ENCODE results near the gene NOP56. TPM values are rescaled to one million over a fixed set of nuclear protein-coding genes. Genes with fewer than 3 reads are reported as not detected.

Gene NOP56
- total and polyA plus RNA-seq, 9 of the 15 experiments (the other 6 are each of a cell fraction or from before 2014, with no cell fraction given) = 295 to 697 (median 439) TPM

DNA sequence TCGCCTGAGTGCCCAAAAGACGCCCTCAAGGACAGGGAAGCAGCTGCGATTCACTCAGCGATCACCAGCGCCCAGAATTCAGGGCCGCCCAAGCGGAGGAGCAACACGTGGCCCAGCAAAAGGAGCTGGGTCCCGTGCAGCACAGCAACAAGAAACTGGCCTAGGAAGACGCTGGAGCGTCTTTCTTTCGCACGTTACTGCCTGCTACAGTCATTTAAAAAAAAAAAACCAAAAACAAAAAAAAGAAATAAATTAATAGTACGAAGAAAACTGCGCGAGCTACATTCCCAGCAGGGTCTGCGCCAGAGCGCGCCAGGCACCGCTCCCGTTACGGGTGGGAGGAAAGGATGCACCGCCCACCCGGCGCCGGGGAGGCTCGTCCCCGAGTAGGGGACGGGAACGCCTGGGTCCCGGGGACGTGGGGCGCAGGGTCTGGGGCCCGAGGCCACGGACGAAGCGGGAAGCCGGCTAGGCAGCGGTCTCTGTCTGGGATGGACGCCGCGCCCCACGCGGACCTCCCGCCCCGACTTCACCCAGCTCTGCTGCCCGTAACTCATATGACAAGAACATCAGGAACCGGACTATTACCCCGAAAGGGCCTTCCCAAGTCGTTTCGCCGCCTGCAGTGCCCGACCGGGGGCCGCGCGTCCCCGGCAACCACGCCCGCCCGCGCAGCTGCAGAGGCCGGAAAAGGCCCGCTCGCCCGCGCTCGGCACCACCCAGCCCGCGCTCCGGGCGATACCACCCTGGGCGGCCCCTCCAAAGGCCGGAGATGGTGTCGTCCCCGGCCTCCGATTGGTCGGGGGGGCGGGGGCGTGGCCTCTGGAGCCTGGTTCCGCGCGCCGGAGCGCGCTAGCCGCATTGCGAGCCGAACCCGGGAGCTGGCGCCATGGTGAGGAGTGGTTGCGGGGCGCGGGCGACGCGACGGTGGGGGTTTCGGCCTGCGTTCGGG lies at the start of gene NOP56 (continued):
- TF ChIP-seq, protein P1, sequence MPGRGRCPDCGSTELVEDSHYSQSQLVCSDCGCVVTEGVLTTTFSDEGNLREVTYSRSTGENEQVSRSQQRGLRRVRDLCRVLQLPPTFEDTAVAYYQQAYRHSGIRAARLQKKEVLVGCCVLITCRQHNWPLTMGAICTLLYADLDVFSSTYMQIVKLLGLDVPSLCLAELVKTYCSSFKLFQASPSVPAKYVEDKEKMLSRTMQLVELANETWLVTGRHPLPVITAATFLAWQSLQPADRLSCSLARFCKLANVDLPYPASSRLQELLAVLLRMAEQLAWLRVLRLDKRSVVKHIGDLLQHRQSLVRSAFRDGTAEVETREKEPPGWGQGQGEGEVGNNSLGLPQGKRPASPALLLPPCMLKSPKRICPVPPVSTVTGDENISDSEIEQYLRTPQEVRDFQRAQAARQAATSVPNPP (IDR thresholded peaks at IDR 0.05; ENCODE audit: borderline replicate concordance, insufficient read depth, insufficient read length) = no peak
- no peak for TF ChIP-seq TSC22D4 (tag; IDR thresholded peaks at IDR 0.05)
- TF ChIP-seq, protein P2, sequence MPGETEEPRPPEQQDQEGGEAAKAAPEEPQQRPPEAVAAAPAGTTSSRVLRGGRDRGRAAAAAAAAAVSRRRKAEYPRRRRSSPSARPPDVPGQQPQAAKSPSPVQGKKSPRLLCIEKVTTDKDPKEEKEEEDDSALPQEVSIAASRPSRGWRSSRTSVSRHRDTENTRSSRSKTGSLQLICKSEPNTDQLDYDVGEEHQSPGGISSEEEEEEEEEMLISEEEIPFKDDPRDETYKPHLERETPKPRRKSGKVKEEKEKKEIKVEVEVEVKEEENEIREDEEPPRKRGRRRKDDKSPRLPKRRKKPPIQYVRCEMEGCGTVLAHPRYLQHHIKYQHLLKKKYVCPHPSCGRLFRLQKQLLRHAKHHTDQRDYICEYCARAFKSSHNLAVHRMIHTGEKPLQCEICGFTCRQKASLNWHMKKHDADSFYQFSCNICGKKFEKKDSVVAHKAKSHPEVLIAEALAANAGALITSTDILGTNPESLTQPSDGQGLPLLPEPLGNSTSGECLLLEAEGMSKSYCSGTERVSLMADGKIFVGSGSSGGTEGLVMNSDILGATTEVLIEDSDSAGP (CRISPR knock-in tag; IDR thresholded peaks at IDR 0.05) = no peak
- no peak for TF ChIP-seq ZSCAN32 (CRISPR knock-in tag; IDR thresholded peaks at IDR 0.05)
- TF ChIP-seq HDAC2 (IDR thresholded peaks at IDR 0.05) = 0 out of 2 replicates have a peak, but pooled peaks have one; percentile 62
- TF ChIP-seq, protein P3, sequence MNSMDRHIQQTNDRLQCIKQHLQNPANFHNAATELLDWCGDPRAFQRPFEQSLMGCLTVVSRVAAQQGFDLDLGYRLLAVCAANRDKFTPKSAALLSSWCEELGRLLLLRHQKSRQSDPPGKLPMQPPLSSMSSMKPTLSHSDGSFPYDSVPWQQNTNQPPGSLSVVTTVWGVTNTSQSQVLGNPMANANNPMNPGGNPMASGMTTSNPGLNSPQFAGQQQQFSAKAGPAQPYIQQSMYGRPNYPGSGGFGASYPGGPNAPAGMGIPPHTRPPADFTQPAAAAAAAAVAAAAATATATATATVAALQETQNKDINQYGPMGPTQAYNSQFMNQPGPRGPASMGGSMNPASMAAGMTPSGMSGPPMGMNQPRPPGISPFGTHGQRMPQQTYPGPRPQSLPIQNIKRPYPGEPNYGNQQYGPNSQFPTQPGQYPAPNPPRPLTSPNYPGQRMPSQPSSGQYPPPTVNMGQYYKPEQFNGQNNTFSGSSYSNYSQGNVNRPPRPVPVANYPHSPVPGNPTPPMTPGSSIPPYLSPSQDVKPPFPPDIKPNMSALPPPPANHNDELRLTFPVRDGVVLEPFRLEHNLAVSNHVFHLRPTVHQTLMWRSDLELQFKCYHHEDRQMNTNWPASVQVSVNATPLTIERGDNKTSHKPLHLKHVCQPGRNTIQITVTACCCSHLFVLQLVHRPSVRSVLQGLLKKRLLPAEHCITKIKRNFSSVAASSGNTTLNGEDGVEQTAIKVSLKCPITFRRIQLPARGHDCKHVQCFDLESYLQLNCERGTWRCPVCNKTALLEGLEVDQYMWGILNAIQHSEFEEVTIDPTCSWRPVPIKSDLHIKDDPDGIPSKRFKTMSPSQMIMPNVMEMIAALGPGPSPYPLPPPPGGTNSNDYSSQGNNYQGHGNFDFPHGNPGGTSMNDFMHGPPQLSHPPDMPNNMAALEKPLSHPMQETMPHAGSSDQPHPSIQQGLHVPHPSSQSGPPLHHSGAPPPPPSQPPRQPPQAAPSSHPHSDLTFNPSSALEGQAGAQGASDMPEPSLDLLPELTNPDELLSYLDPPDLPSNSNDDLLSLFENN (IDR thresholded peaks at IDR 0.05; ENCODE audit: low read depth in 2 of 2, low read length in 2 of 2) = no peak
- TF ChIP-seq SAP30 (IDR thresholded peaks at IDR 0.05; ENCODE audit: borderline replicate concordance, insufficient read depth, low read depth, low read length, poor library complexity, severe bottlenecking) = peak; percentile 62
- TF ChIP-seq HCFC1 (IDR thresholded peaks at IDR 0.05; ENCODE audit: low read depth, low read length) = no peak; the same call in 1 of the 2 replicates
- TF ChIP-seq ZNF197 (CRISPR knock-in tag; IDR thresholded peaks at IDR 0.05; ENCODE audit: low read depth) = no peak
- TF ChIP-seq SMAD2 (IDR thresholded peaks at IDR 0.05; ENCODE audit: low read depth, low read length) = no peak
- TF ChIP-seq, protein P4, sequence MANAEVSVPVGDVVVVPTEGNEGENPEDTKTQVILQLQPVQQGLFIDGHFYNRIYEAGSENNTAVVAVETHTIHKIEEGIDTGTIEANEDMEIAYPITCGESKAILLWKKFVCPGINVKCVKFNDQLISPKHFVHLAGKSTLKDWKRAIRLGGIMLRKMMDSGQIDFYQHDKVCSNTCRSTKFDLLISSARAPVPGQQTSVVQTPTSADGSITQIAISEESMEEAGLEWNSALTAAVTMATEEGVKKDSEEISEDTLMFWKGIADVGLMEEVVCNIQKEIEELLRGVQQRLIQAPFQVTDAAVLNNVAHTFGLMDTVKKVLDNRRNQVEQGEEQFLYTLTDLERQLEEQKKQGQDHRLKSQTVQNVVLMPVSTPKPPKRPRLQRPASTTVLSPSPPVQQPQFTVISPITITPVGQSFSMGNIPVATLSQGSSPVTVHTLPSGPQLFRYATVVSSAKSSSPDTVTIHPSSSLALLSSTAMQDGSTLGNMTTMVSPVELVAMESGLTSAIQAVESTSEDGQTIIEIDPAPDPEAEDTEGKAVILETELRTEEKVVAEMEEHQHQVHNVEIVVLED (CRISPR knock-in tag; IDR thresholded peaks at IDR 0.05) = no peak
- no peak for TF ChIP-seq ZNF274 (IDR thresholded peaks at IDR 0.05; ENCODE audit: borderline replicate concordance, low read depth, low read length)
- TF ChIP-seq TCF3 (CRISPR knock-in tag; IDR thresholded peaks at IDR 0.05) = no peak
- TF ChIP-seq ZNF830 (CRISPR knock-in tag; IDR thresholded peaks at IDR 0.05) = no peak
- TF ChIP-seq, protein P5, sequence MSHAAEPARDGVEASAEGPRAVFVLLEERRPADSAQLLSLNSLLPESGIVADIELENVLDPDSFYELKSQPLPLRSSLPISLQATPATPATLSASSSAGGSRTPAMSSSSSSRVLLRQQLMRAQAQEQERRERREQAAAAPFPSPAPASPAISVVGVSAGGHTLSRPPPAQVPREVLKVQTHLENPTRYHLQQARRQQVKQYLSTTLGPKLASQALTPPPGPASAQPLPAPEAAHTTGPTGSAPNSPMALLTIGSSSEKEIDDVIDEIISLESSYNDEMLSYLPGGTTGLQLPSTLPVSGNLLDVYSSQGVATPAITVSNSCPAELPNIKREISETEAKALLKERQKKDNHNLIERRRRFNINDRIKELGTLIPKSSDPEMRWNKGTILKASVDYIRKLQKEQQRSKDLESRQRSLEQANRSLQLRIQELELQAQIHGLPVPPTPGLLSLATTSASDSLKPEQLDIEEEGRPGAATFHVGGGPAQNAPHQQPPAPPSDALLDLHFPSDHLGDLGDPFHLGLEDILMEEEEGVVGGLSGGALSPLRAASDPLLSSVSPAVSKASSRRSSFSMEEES (CRISPR knock-in tag; IDR thresholded peaks at IDR 0.05) = no peak
- 0 out of 2 replicates have a peak, but pooled peaks have one; percentile 7 for TF ChIP-seq ZKSCAN1 (IDR thresholded peaks at IDR 0.05; ENCODE audit: low read depth, low read length)
- no peak for TF ChIP-seq ZC3H8 (IDR thresholded peaks at IDR 0.05)

Data from K562 (cell line).